Activated CD4-positive, alpha-beta T cell treated with anti-CD3 and anti-CD28 coated beads for 4 hours (primary cell): ENCODE data around the gene HINFP.
"Not testable (repeated sequence)": the region's sequence is repeated elsewhere in the genome, so short reads cannot be mapped to it uniquely, and the experiment has no call there.

Experiments
- DNase-seq, 2 donors: peaks; one replicate each; pipeline ENCODE4 v3.0.0-alpha.2; 2020

Gene HINFP

DNA sequence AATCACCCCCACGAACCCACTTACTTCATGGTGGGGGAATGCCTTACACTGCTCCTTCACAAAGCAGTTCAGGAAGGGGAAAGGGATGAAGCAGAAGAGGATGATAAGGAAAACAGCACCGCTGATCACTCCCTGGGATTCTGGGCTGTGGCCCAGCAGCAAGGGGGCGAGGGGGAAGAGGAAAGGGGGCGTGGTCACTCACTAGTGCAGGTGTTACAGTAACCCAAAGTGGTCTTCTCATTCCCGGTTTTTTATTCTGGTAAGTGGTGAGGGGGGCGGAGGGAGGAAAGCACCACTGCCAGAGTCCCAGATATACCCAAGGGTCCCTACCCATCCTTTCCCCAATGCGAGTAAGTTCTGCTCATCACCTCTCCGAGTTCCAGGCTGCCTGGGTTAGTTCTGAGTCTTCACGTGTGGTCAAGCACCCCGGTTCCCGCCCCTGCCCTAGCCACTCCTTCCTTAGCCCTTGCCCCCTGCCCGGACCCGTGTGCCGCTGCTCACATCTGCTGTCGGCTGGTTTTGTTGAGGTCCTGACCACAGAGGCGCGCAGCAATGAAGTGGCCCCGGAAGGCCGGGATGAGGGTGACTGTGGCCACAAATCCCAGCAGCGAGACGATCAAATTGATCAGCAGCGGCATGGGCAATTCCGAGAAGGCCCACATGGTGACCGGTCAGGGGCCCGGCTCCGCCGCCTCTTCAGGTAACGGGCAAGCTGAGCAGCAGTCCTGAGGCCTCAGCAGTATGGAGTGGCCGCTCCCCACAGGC lies 20.2 kb upstream of the HINFP start:
- DNase-seq = no peak

- peak; percentile 84 to 87 for DNase-seq
Observed at GRCh38 chr11:119101759-119102423, 19.5 kb upstream of the HINFP start, which contains the start of gene DPAGT1. Gene DPAGT1 (minus strand): TSS chr11:119101853. CDS start chr11:119101655, 198 bp downstream.

DNA sequence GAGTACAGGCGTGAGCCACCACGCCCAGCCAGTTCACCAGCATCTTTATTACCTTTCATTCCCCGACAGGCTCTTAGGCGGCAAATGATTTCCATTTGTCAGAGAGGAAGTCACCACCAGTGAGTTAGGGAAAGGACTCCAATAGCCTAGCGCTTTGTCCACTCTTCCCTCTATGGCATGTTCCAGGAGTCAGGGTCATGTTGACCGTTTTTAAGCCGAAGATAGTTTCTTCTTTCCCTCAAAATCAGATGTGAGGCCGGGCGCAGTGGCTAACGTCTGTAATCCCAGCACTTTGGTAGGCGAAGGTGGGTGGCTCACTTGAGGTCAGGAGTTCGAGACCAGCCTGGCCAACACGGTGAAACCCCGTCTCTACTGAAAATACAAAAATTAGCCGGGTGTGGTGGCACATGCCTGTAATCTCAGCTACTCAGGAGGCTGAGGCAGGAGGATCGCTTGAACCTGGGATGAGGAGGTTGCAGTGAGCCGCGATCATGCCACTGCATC lies 18.2 kb upstream of the HINFP start:
- DNase-seq = not testable (repeated sequence)

GRCh38 chr11:119103793-119104192 lies 17.6 kb upstream of the HINFP start:
- DNase-seq = no peak

DNA sequence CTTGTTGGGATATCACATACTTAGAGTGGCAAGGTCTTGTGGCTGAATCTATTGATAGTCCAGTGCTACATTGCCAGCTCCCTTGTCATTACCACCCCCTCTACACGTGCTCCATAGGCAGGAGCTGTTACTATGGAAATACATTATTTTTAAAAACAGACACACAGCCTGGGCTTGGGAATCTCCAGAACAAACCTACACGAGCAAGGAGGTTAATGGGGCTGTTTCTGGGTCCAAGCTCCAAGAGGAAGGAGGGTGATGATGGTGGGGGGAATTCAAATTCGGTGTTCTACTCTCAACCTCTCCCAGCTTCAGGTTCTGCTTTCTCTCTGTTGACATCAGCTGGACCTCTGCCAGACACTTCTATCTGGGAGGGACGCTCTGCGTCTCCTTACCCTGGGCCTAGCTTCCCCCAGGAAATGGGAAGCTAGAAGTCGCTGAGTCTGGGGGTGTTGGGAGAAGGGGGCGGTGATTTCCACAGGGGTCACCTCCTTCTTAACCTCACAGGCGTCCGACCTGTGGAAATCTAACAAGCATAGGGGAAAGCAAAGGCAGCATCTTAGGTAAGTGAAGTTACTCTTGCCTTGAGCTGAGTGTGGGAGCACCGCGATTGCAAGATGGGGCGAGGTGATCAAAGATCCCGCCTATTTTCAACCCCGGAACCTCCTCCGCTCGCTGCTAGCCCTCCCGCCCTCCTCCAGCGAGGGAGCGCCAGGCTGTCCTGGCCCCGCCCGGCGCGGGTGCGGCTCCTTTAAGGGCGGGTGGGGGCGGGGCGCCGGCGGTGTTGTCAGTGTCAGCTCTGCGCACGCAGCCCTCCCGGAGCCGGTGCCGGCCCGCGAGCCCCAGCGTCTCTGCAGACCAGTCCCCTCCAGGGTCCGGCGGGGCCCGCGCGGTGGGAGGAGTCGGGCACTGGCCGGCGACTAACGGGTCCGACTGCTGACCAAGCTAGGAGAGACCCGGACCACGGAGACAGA lies 14.5 kb upstream of the HINFP start, which contains the start of gene C2CD2L:
TSS of gene C2CD2L (plus strand) at position 781 of the 974 bp plus-strand sequence. CDS start 398 bp downstream, outside the sequence.
- peak; percentile 87 to 88 for DNase-seq

DNA sequence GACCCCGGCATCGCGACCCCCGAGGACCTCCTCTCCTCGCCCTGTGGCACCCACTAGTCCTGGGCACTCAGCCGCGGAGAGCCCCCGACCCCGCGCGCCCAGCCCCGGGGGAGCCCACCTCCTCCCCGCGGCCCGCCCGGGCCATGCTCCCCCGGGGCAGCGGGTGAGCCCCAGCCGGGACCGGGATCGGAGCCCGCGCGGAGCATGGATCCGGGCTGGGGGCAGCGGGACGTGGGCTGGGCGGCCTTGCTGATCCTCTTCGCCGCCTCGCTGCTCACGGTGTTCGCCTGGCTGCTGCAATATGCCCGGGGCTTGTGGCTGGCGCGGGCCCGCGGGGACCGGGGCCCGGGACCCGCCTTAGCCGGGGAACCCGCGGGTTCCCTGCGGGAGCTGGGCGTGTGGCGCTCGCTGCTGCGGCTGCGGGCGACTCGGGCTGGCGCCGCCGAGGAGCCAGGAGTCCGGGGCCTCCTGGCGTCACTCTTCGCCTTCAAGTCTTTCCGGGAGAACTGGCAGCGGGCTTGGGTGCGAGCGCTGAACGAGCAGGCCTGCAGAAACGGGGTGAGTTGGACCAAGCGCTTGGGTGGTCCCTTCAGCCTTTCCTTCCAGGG lies 13.7 kb upstream of the HINFP start:
- no peak for DNase-seq

DNA sequence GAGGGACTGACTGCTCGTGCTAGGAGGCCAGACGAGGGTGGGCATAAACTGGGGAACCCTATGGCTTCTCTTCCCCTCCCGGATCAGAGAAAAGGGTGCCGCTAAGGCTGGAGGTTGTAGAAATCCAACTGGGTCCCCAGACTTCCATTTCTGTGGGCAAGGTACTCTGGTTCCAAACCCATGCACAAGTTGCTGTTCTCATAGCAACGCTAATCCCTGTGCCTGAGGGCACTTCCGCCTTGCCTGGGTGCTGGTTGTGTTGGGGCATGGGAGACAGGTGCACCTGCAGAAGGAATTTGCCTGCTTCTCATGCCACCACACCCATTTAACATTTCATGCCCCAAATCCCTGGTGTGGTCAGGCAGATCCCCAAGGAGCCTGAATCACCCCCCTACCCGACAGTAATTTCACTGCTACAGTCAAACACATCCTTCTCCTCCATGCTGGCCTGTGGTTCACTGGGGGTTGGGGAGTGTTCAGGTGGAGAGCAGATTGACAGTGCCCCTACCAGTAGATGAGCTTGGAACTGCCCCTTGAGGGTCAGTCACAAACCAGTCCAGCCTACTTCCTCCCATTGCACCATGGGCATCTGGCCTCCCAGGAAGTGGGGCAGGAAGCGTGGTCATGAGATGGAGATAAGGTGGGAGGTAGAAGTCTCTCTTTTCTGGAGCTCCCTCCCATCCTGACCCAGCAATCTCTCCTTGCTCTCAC lies 13.1 kb upstream of the HINFP start:
- peak in 1 of 2 donors; percentile 26 for DNase-seq

- no peak for DNase-seq
Observed at GRCh38 chr11:119108857-119109221, 12.5 kb upstream of the HINFP start.

DNA sequence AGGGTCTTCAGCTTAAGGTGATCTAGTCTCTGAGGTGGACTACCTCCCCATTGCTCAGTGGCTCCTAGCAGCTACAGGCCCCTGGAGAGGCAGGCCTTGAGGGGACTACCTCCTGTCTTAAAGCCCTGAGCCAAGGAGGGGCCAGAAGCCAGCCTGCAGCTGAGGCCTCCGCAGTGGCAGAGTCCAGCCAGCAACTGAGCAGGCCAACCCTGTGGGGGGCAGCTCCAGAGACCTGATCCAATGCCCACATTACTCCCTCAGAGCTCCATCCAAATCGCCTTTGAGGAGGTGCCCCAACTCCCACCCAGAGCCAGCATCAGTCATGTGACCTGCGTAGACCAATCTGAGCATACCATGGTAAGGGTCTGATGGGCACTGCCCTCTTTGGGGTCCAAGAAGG lies 11.5 kb upstream of the HINFP start:
- DNase-seq = no peak

DNA sequence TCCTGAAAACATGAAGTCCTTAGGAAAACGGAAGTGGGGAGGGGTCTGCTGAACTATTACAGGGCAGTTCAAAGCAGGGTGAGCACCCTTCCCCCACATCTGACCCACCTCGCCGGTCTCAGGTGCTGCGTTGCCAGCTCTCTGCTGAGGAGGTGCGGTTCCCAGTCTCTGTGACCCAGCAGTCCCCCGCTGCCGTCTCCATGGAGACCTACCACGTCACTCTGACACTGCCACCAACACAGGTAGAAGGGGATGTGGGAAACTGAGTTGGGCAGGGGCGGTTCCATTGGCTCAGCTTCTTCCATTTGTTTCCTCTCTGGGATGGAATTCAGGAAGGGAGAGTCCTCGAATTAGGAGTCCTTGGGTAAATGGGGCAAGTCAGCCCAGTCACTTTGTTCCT lies 10.9 kb upstream of the HINFP start:
- no peak for DNase-seq

DNA sequence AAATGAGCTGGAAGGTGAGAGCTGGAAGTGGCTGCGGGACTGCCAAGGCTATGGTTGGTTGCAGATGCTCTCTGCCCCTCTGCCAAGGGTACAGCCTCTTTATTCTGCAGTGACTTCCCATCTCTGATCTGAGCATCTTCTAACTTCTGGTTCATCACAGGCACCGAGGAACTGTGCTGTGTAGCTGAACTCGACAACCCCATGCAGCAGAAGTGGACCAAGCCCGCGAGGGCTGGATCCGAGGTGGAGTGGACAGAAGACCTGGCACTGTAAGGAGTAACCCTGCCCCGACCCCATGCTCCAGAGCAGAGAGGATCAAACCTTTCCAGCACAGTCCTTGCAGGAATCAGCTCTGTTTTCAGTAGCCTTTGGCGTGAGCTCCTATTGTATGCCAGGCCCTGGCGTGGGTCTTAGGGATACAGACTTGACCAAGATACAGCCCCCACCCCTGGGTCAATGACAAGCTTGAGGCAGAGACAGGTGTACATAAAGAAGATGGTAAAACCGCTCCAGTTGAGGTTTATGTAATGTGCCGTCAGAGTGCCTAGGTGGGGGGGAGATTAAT lies 9.9 kb upstream of the HINFP start:
- DNase-seq = no peak

- no peak for DNase-seq
Observed at GRCh38 chr11:119112314-119113020, 8.9 kb upstream of the HINFP start.

GRCh38 chr11:119113716-119114115 lies 7.7 kb upstream of the HINFP start:
- no peak for DNase-seq

GRCh38 chr11:119114351-119114750 lies 7.0 kb upstream of the HINFP start:
- DNase-seq = no peak

DNA sequence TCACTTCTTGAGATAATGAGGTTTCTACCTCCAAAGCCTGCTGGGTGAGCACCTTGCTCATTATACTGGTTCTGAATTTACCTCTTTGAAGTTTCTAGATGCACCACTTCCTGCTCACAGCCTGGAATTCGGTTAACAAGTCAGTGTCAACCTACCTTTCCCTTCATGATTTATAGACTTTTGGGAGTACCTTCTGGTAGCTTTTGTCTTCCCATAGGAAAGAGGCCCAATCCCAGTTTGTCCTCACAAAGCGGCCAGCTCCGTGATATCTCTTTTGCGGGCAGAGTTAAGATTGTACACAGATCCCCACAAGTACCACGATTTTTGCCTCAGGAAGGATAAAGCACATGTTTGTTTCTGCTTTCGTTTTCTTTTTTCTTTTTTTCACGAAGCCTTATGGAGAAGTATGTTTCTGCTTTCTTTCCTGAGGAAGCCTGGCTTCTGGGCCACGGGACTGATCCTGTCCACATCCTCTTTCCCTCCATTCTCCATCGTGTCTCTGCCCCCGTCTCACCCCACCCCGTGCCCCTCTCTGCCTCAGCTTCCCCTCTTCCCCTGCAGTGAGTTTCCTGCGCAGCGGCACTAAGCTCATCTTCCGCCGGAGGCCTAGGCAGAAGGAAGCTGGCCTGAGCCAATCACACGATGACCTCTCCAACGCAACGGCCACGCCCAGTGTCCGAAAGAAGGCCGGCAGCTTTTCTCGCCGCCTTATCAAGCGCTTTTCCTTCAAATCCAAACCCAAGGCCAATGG lies 5.7 kb upstream of the HINFP start:
- DNase-seq = peak; percentile 20 to 28

DNA sequence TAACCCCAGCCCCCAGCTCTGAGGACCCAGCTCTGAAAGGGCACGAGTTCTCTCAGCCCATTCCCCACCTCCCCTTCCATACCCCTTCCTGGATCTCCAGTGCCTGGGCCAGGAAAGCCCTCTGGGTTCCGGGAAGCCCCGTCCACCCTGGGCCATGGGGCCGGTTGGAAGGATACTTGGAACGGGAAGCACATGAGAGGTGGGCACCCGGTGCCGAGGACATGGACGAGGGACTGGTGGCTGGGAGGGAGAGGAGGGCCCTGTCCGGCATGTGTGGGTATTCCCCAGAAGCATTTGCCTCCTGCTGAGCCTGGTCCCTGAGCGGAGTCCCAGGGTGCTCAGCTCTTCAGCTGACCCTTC lies 5.2 kb upstream of the HINFP start:
- no peak for DNase-seq

DNA sequence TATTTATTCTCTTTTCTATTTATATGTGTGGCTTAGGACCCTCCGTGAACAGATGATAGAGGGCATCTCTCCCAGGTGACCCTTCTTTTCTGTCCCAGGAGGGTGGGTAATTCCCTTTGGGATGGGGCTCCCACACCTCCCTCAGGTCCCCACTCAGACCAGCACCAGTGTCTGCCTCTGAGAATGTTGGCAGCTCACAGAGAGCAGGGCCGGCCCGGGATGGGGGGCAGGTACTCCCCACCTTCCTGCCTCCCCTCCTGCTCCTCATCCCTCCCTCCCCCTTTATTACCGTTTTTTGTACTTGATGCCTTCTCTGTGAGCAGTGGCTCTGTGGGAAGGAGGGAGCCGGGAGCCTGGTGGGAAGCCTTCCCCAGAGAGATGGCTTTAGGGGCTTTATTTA lies 4.8 kb upstream of the HINFP start:
- DNase-seq = no peak

DNA sequence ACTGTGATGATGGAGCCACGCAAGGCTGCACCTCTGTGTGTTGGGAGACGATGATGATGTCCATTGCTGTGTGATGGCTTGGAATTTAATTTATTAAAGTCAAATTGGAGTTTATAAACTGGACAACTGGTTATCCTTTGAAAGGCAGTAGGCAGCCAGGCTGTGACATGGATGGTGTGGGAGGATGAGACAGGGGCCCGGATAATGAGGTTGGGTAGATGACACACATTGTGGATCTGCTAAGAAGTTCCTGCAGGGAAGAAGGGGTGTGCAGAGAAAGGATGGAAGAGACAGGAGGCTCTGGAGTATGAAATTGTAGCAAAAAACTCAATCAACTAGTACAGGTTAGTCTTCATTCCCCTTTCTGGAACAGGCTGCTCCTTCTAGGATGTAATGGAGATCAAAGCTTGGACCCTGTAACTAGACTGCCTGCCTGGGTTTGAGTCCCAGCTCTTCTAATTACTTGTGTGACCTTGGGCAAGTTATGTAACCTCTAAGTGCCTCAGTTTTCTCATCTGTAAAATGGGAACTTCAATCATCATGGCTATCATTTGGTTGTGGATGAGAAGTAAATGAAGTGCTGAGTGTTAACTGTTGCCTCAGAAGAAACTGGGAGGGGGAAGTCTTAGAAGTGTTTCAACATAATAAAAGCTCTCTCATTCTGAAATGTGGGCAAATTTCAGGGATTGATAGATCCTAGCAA lies 4.2 kb upstream of the HINFP start:
- no peak for DNase-seq

GRCh38 chr11:119118227-119118626 lies 3.2 kb upstream of the HINFP start:
- no peak for DNase-seq
